ENCODE results near the gene OR7C2. TPM values are rescaled to one million over a fixed set of nuclear protein-coding genes. Genes with fewer than 3 reads are reported as not detected.

OR7C2 gene
- total RNA-seq, 3 donors from 2014 or later = not detected

DNA sequence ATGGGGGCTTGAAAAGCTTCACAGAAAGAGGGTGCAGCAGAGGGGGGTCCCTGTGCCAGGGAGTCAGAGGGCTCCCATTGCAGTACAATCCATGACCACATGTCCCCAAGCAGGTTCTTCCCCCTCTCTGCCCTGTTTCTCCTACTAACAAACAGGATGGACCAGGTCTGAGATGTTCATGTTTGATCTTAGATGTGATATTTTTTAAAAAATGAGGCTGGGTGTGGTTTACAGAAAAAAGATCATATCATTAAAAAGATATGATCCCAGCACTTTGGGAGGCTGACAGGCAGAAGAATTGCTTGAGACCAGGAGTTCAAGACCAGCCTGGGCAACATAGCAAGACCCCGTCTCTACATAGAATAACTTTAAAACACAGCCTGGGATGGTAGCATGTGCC is 9.1 kb downstream of the OR7C2 start:
- H3K4me1 ChIP-seq = no peaks in the 10 kb centered on the region
- no peak overlapping the region for H3K27ac ChIP-seq
- H3K27me3 ChIP-seq = peaks cover 0 to 12% of the 10 kb centered on the region in 2 donors
- intact Hi-C loops (cut with DNase I; ENCODE audit: low total_unique reads) = no loop called here
- peaks cover 0 to 8% of the 10 kb centered on the region in 2 donors for H3K9me3 ChIP-seq
- no peak for DNase-seq (ENCODE audit: low spot score in 2 of 2)
- TF ChIP-seq POLR2A (IDR thresholded peaks at IDR 0.05) (no peak), POLR2AphosphoS5 (IDR thresholded peaks at IDR 0.05) (no peak)
- TF ChIP-seq, protein P1, sequence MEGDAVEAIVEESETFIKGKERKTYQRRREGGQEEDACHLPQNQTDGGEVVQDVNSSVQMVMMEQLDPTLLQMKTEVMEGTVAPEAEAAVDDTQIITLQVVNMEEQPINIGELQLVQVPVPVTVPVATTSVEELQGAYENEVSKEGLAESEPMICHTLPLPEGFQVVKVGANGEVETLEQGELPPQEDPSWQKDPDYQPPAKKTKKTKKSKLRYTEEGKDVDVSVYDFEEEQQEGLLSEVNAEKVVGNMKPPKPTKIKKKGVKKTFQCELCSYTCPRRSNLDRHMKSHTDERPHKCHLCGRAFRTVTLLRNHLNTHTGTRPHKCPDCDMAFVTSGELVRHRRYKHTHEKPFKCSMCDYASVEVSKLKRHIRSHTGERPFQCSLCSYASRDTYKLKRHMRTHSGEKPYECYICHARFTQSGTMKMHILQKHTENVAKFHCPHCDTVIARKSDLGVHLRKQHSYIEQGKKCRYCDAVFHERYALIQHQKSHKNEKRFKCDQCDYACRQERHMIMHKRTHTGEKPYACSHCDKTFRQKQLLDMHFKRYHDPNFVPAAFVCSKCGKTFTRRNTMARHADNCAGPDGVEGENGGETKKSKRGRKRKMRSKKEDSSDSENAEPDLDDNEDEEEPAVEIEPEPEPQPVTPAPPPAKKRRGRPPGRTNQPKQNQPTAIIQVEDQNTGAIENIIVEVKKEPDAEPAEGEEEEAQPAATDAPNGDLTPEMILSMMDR (IDR thresholded peaks at IDR 0.05) = no peak
- no peaks in the 10 kb centered on the region for H3K36me3 ChIP-seq
- no peak overlapping the region for H3K4me3 ChIP-seq

DNA sequence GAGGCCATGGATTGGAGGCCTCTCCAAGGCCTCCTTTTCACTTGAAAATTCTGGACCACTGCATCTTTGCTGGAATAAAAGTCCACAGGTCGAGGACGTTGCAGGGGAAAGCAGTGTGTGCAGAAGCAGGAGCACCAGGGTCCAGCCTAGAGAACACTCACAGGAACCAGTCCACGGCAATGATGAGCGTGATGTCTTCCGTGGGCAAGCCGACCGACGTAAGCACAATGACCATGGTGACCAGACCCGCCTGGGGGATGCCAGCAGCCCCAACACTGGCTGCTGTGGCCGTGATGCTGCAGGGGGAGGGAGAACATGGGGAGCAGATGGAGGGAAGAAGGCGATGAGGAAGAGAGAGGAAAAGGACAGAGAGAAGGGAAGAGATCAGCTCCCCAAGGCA is 11.5 kb downstream of the OR7C2 start:
- TF ChIP-seq POLR2AphosphoS5 (IDR thresholded peaks at IDR 0.05) (no peak), POLR2A (IDR thresholded peaks at IDR 0.05) (no peak)
- TF ChIP-seq, protein P1 (IDR thresholded peaks at IDR 0.05) = no peak
- Histone ChIP-seq H3K27me3 (peaks cover 0 to 12% of the 10 kb centered on the region in 2 donors), H3K4me1 (no peaks in the 10 kb centered on the region), H3K36me3 (no peaks in the 10 kb centered on the region), H3K27ac (no peak overlapping the region), H3K9me3 (peaks cover 8% of the 10 kb centered on the region in 2 donors), H3K4me3 (no peak overlapping the region)
- no peak for DNase-seq (ENCODE audit: low spot score in 2 of 2)
- intact Hi-C loops (cut with DNase I; ENCODE audit: low total_unique reads) = no loop called here

DNA sequence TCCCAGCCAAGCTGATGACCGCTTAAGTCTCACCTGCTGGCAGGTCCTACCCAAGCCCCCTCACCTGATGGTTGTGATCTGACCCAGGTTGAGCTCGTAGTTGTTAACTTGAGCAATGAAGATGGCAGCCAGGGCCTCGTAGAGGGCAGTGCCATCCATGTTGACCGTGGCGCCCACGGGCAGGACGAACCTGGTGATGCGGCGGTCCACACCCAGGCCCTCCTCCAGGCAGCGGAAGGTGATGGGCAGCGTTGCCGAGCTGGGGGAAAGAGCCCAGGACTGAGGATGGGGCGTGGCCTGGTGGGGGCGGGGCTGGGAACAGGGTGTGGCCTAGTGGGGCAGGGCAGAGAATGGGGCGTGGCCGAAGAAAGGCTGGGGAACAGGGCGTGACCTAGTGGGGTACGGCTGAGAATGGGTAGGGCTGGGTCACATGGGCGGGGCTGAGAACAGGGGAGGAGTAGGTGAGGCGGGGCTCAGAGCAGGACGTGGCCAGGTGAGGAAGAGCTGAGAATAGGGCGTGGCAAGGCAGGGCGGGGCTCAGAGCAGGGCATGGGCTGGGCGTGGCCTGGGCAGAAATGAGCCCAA is 12.9 kb downstream of the OR7C2 start:
- intact Hi-C loops (cut with DNase I; ENCODE audit: low total_unique reads) = no loop called here
- Histone ChIP-seq H3K36me3 (no peaks in the 10 kb centered on the region), H3K27ac (no peak overlapping the region), H3K9me3 (peaks cover 17 to 22% of the 10 kb centered on the region in 2 donors), H3K4me1 (no peaks in the 10 kb centered on the region), H3K4me3 (no peak overlapping the region), H3K27me3 (peaks cover 0 to 12% of the 10 kb centered on the region in 2 donors)
- TF ChIP-seq, protein P1 (IDR thresholded peaks at IDR 0.05) = no peak
- no peak for TF ChIP-seq POLR2AphosphoS5 (IDR thresholded peaks at IDR 0.05)
- TF ChIP-seq POLR2A (IDR thresholded peaks at IDR 0.05) = no peak
- DNase-seq (ENCODE audit: low spot score in 2 of 2) = no peak

DNA sequence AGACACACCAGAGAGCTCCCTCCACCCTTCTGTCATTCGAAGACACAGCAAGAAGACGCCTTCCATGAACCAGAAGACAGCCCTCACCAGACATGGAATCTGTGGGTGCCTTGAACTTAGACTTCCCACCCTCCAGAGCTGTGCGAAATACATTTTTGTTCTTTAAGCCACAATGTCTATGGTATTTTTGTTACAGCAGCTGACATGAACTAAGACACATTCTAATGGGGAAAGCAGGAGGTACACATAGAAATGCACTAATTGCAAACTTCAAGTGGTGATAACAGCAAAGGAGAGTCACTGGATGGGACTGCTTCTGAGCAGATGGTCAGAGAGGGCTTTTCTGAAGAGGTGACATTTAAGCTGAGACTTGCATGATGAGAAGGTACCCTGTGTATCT is 16.2 kb downstream of the OR7C2 start:
- no peak overlapping the region for H3K4me3 ChIP-seq
- H3K36me3 ChIP-seq = no peaks in the 10 kb centered on the region
- intact Hi-C loops (cut with DNase I; ENCODE audit: low total_unique reads) = no loop called here
- peaks cover 0 to 12% of the 10 kb centered on the region in 2 donors for H3K27me3 ChIP-seq
- H3K4me1 ChIP-seq = no peaks in the 10 kb centered on the region
- H3K9me3 ChIP-seq = peaks cover 20 to 37% of the 10 kb centered on the region in 2 donors
- no peak overlapping the region for H3K27ac ChIP-seq
- DNase-seq (ENCODE audit: low spot score in 2 of 2) = no peak
- no peak for TF ChIP-seq POLR2AphosphoS5 (IDR thresholded peaks at IDR 0.05)
- TF ChIP-seq, protein P1 (IDR thresholded peaks at IDR 0.05) = no peak
- TF ChIP-seq POLR2A (IDR thresholded peaks at IDR 0.05) = no peak

DNA sequence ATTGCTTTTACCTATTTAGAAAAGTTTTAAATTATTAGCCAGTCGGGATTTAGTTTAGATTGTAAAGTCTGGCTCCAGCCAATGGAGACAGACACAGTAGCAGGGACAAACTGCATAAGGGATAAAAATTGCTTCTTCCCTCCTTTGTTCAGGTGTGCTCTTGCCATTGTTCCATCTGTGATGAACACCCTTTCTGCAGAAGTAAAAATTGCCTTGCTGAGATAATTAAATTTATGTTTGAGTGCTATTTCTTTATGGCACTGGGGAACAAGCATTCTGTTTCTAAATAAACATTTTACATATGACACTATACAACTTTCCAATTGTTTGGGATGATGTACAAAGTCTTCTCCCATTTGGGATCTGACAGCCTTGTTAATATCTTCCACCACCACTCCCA is 18.0 kb downstream of the OR7C2 start:
- DNase-seq (ENCODE audit: low spot score in 2 of 2) = no peak
- intact Hi-C loops (cut with DNase I; ENCODE audit: low total_unique reads) = no loop called here
- TF ChIP-seq, protein P1 (IDR thresholded peaks at IDR 0.05) = no peak
- TF ChIP-seq POLR2AphosphoS5 (IDR thresholded peaks at IDR 0.05) = no peak
- no peak for TF ChIP-seq POLR2A (IDR thresholded peaks at IDR 0.05)
- Histone ChIP-seq H3K36me3 (no peaks in the 10 kb centered on the region), H3K27ac (no peak overlapping the region), H3K9me3 (peaks cover 16 to 40% of the 10 kb centered on the region in 2 donors), H3K4me1 (no peaks in the 10 kb centered on the region), H3K27me3 (peaks cover 0 to 5% of the 10 kb centered on the region in 2 donors), H3K4me3 (no peak overlapping the region)

Measured in breast epithelium (tissue), 4 donors.